Gastrocnemius medialis (tissue), 4 donors: ENCODE data around the gene TNFRSF1B. TPM values are rescaled to one million over a fixed set of nuclear protein-coding genes. Genes with fewer than 3 reads are reported as not detected.

ENCODE experiments used
- ATAC-seq, 2 donors: fragments of 150-250 bp; one replicate each; pipeline ENCODE4 v1.9.1; 2016
- DNase-seq, 2 donors: peaks; one replicate each; pipeline ENCODE4 v3.0.0-alpha.2; 2019
- H3K27ac ChIP-seq, 4 donors: fragments of 200-600 bp; sonication (generic); 1 replicate in 1 of 4; 2 replicates in 3 of 4; pipeline ENCODE4 v1.5.1; 2016 to 2018; ENCODE audit warnings: mild to moderate bottlenecking in 2 of 4, moderate library complexity in 1 of 4
- H3K27me3 ChIP-seq, 3 donors: fragments of 200-600 bp; sonication (generic) in 2 of 3; 1 replicate in 1 of 3; 2 replicates in 2 of 3; pipeline versions ENCODE4 v1.5.1 to v1.6.0; 2016 to 2019; ENCODE audit warnings: mild to moderate bottlenecking in 1 of 3, moderate library complexity in 1 of 3
- H3K36me3 ChIP-seq, 2 donors: fragments of 200-600 bp; sonication (generic) in 1 of 2; one replicate each; pipeline ENCODE4 v1.5.1; 2017 to 2018
- H3K4me1 ChIP-seq, 2 donors: fragments of 200-600 bp; sonication (generic) in 1 of 2; one replicate each; pipeline ENCODE4 v1.5.1; 2016 to 2017; ENCODE audit warnings: mild to moderate bottlenecking in 2 of 2
- H3K4me3 ChIP-seq, 4 donors: fragments of 200-600 bp; sonication (generic) in 3 of 4; 1 replicate in 1 of 4; 2 replicates in 3 of 4; pipeline ENCODE4 v1.5.1; 2016 to 2019; ENCODE audit warnings: mild to moderate bottlenecking in 2 of 4
- H3K9me3 ChIP-seq, 3 donors: fragments of 200-600 bp; sonication (generic) in 2 of 3; 1 replicate in 1 of 3; 2 replicates in 2 of 3; pipeline ENCODE4 v1.5.1; 2016 to 2019
- CTCF ChIP-seq, 5 experiments: fragments of 450-650 bp in 3 of 5; fragments of 200-600 bp in 2 of 5; sonication (generic) in 2 of 5; IDR thresholded peaks in 4 of 5; conservative IDR thresholded peaks in 1 of 5; 1 replicate in 4 of 5; 2 replicates in 1 of 5; pipeline ENCODE4 v1.5.1; 2016 to 2019; ENCODE audit warnings: antibody characterized with exemption in 5 of 5, mild to moderate bottlenecking in 3 of 5, moderate library complexity in 3 of 5
- POLR2A ChIP-seq, 2 donors: fragments of 450-650 bp; IDR thresholded peaks; one replicate each; pipeline ENCODE4 v1.6.1; 2017; ENCODE audit warnings: antibody characterized with exemption in 2 of 2, mild to moderate bottlenecking in 2 of 2, moderate library complexity in 2 of 2
- in situ Hi-C, 4 donors: fragments of 200-750 bp; cut with MboI; loops; one replicate each; pipeline versions ENCODE4 v1.15.0 to v1.8.0; 2017; ENCODE audit warnings: low sequenced_read_pairs in 4 of 4
- intact Hi-C: fragments of 100-400 bp; cut with DNase I; formaldehyde crosslinking; loops from one replicate; pipeline ENCODE4 v1.15.1; 2023; ENCODE audit warnings: low total_unique reads
- total RNA-seq, 4 donors: library from RNA; depleted of rRNA; stranded (reverse); fragments of >200 nt; gene quantifications; one replicate each; pipeline versions ENCODE4 v1.1.0 to v1.2.3, GENCODE V29; 2016

The TNFRSF1B gene
- total RNA-seq, 4 donors from 2014 or later: 14.0 to 29.5 (median 18.8) TPM

DNA sequence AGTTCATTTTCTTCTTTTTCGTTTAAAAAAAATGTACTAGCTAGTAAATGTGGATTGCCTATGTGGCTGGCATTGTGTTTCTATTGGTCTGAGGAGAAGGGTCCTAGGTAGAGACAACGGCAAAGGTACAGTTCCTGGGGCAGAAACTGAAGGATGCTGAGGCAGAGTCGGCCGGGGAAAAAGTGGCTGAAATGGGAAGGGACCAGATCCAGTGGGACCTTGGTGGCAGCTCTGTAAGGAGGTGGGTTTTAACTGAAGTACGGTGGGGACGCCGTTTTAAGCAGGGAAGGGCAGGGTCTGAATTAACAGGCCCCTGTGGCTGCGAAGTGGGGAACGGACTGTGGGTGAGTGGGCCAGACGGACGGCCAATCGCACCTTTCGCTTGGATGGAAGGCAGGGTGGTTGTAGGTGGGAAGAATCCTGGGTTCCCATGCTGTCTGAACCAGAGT lies 62.6 kb downstream of the TNFRSF1B start:
- no peak for DNase-seq
- TF ChIP-seq POLR2A (IDR thresholded peaks at IDR 0.05): no peak
- TF ChIP-seq CTCF (IDR thresholded peaks at IDR 0.05 in 4 of 5, conservative IDR thresholded peaks at IDR 0.05 in 1 of 5): no peak
- in situ Hi-C loops: no loop called here
- intact Hi-C loops: no loop called here
- peak overlapping the region; percentile 97 to 99 (median 98) for H3K27ac ChIP-seq
- H3K4me1 ChIP-seq: peaks cover 25 to 28% of the 10 kb centered on the region in 2 donors
- no peaks in the 10 kb centered on the region for H3K9me3 ChIP-seq
- peaks cover 0 to 3% of the 10 kb centered on the region in 2 donors for H3K36me3 ChIP-seq
- ATAC-seq: peak in 1 of 2 donors; percentile 1
- H3K27me3 ChIP-seq: no peaks in the 10 kb centered on the region
- H3K4me3 ChIP-seq: peak overlapping the region in 2 of 4 donors; percentile 82 to 96

GRCh38 chr1:12229835-12230548 lies 63.2 kb downstream of the TNFRSF1B start, which contains the start of gene VPS13D:
VPS13D (plus strand) TSS chr1:12230030; CDS start chr1:12234267, 4,237 bp downstream.
- peak; percentile 63 to 71 for ATAC-seq
- peak within 1 kb of the TSS; percentile 97 to 99 (median 98) for H3K27ac ChIP-seq
- H3K4me1 ChIP-seq: peaks cover 25 to 28% of the 10 kb centered on the region in 2 donors
- H3K27me3 ChIP-seq: no peaks in the 10 kb centered on the region
- H3K9me3 ChIP-seq: no peaks in the 10 kb centered on the region
- in situ Hi-C loops (no loop called here), intact Hi-C loops (loop anchor here (5.0 kb wide), 2 partner anchors 387 to 437 kb away; partner anchors contain the start of gene DHRS3)
- H3K4me3 ChIP-seq: peak within 1 kb of the TSS; percentile 82 to 100 (median 94)
- peaks cover 0 to 9% of the 10 kb centered on the region in 2 donors for H3K36me3 ChIP-seq
- peak; percentile 68 to 74 for DNase-seq
- TF ChIP-seq CTCF (IDR thresholded peaks at IDR 0.05 in 4 of 5, conservative IDR thresholded peaks at IDR 0.05 in 1 of 5) (peak; percentile 89 to 99 (median 98)), POLR2A (IDR thresholded peaks at IDR 0.05) (peak; percentile 90 to 93)

DNA sequence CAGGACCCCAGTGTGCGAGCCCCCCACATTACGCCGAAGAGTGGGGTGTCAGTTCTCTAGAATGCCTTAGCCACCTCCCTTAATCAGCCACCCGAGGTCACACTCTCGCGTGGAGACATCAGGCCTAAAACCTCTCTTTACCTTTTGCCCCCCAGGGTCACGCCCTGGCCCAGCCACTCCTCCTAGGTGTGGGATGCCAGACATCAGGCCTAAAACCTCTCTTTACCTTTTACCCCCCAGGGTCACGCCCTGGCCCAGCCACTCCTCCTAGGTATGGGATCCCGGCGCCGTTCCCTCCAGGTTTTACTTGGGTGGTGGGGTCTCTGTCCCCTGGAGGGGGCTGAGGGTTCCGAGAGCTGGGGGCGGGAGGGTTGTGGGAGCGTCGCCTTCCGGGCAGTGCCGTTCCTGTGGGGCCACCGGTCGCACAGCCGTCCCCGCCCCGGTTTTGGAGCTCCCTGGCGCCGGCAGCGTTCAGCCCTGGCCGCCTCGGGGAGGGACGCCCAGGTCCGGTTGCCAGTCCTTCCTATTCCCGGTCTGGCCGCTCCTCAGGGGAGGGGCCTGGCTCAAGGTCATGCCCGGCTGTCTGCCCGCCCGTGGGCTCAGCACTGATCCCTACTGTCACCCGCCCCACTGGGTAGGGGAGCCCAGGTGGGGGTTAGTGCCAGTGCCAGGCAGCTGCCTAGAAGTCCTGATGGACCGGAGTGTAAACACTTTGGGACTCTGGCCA lies 63.9 kb downstream of the TNFRSF1B start:
- no peaks in the 10 kb centered on the region for H3K27me3 ChIP-seq

GRCh38 chr1:12231276-12231595 lies 64.4 kb downstream of the TNFRSF1B start:
- no peak for DNase-seq
- no peaks in the 10 kb centered on the region for H3K9me3 ChIP-seq
- peaks cover 25 to 28% of the 10 kb centered on the region in 2 donors for H3K4me1 ChIP-seq
- H3K4me3 ChIP-seq: peak overlapping the region; percentile 82 to 100 (median 94)
- intact Hi-C loops: loop anchor here (5.0 kb wide), 2 partner anchors 386 to 436 kb away; partner anchors contain the start of gene DHRS3
- no peaks in the 10 kb centered on the region for H3K27me3 ChIP-seq
- in situ Hi-C loops: no loop called here
- TF ChIP-seq CTCF (IDR thresholded peaks at IDR 0.05 in 4 of 5, conservative IDR thresholded peaks at IDR 0.05 in 1 of 5) (no peak), POLR2A (IDR thresholded peaks at IDR 0.05) (no peak)
- H3K36me3 ChIP-seq: peaks cover 0 to 15% of the 10 kb centered on the region in 2 donors
- ATAC-seq: no peak
- peak overlapping the region; percentile 97 to 99 (median 98) for H3K27ac ChIP-seq

More for the DNA sequence above, 63.9 kb downstream of the TNFRSF1B start:
- in situ Hi-C loops (no loop called here), intact Hi-C loops (loop anchor here (5.0 kb wide), 2 partner anchors 387 to 437 kb away; partner anchors contain the start of gene DHRS3)
- peaks cover 0 to 15% of the 10 kb centered on the region in 2 donors for H3K36me3 ChIP-seq
- ATAC-seq (peak; percentile 62 to 64), DNase-seq (peak; percentile 68 to 86)
- peak overlapping the region; percentile 97 to 99 (median 98) for H3K27ac ChIP-seq
- peak overlapping the region; percentile 82 to 100 (median 94) for H3K4me3 ChIP-seq
- H3K9me3 ChIP-seq: no peaks in the 10 kb centered on the region
- TF ChIP-seq CTCF (IDR thresholded peaks at IDR 0.05 in 4 of 5, conservative IDR thresholded peaks at IDR 0.05 in 1 of 5): no peak
- TF ChIP-seq POLR2A (IDR thresholded peaks at IDR 0.05): peak; percentile 28 to 57
- H3K4me1 ChIP-seq: peaks cover 25 to 28% of the 10 kb centered on the region in 2 donors
